Measurements from ENCODE around the gene CPXM2. TPM values are rescaled to one million over a fixed set of nuclear protein-coding genes. Genes with fewer than 3 reads are reported as not detected.

Gene CPXM2
- polyA plus RNA-seq, 1 donor (not counting 4 experiments of a cell fraction or from before 2014, with no cell fraction given): 0.03 TPM

- Histone ChIP-seq H3K9me3 (ENCODE audit: control insufficient read depth, low read depth, low read length) (no peaks in the 10 kb centered on the region), H3K4me2 (ENCODE audit: control insufficient read depth, extremely low read depth, insufficient read depth, low read depth, low read length) (no peak overlapping the region), H4K20me1 (ENCODE audit: control insufficient read depth, extremely low read depth, insufficient read depth, low read length) (no peaks in the 10 kb centered on the region), H3K4me3 (ENCODE audit: control insufficient read depth in 2 of 3, extremely low read depth in 1 of 3, insufficient read depth in 2 of 3, low read depth in 1 of 3, low read length in 3 of 3) (no peak overlapping the region), H3K4me1 (ENCODE audit: control insufficient read depth, extremely low read depth, insufficient read depth, low read length) (no peaks in the 10 kb centered on the region), H3K9me1 (ENCODE audit: control insufficient read depth, extremely low read depth, insufficient read depth, low read length) (no peaks in the 10 kb centered on the region), H3K27ac (ENCODE audit: control insufficient read depth, insufficient read depth, low read length) (no peak overlapping the region), H3K79me2 (ENCODE audit: control insufficient read depth, insufficient read depth, low read length) (no peaks in the 10 kb centered on the region), H3K9ac (ENCODE audit: control insufficient read depth, extremely low read depth, insufficient read depth, low read length) (no peak overlapping the region), H2AFZ (ENCODE audit: control insufficient read depth, low read length) (no peak overlapping the region), H3K27me3 (ENCODE audit: control insufficient read depth, extremely low read depth, insufficient read depth, low read length) (no peaks in the 10 kb centered on the region), H3K36me3 (ENCODE audit: control insufficient read depth in 2 of 2, extremely low read depth in 1 of 2, insufficient read depth in 2 of 2, low read length in 2 of 2) (no peaks in the 10 kb centered on the region)
- no peak for TF ChIP-seq CTCF (optimal IDR thresholded peaks at IDR 0.05 in 1 of 3, IDR thresholded peaks at IDR 0.05 in 1 of 3, conservative IDR thresholded peaks at IDR 0.05 in 1 of 3; ENCODE audit: extremely low read depth in 1 of 3, insufficient read depth in 2 of 3, low read length in 3 of 3)
- no peak for TF ChIP-seq EZH2 (IDR thresholded peaks at IDR 0.05; ENCODE audit: low read length)
- dilution Hi-C loops (cut with MboI; ENCODE audit: extremely low pct_ligation_motif_present, low sequenced_read_pairs): no loop called here
- no peak for DNase-seq (ENCODE audit: low read depth, low spot score)
- FAIRE-seq: no peak
Observed at GRCh38 chr10:123855008-123855684, 36.5 kb downstream of the CPXM2 start.

GRCh38 chr10:123854498-123854897, 37.1 kb downstream of the CPXM2 start:
- H2AFZ ChIP-seq (ENCODE audit: control insufficient read depth, low read length): no peak overlapping the region
- H3K9me1 ChIP-seq (ENCODE audit: control insufficient read depth, extremely low read depth, insufficient read depth, low read length): no peaks in the 10 kb centered on the region
- DNase-seq (ENCODE audit: low read depth, low spot score): no peak
- H3K36me3 ChIP-seq (ENCODE audit: control insufficient read depth in 2 of 2, extremely low read depth in 1 of 2, insufficient read depth in 2 of 2, low read length in 2 of 2): no peaks in the 10 kb centered on the region
- no peak for TF ChIP-seq EZH2 (IDR thresholded peaks at IDR 0.05; ENCODE audit: low read length)
- no peak for TF ChIP-seq CTCF (optimal IDR thresholded peaks at IDR 0.05 in 1 of 3, IDR thresholded peaks at IDR 0.05 in 1 of 3, conservative IDR thresholded peaks at IDR 0.05 in 1 of 3; ENCODE audit: extremely low read depth in 1 of 3, insufficient read depth in 2 of 3, low read length in 3 of 3)
- H3K4me3 ChIP-seq (ENCODE audit: control insufficient read depth in 2 of 3, extremely low read depth in 1 of 3, insufficient read depth in 2 of 3, low read depth in 1 of 3, low read length in 3 of 3): no peak overlapping the region
- dilution Hi-C loops (cut with MboI; ENCODE audit: extremely low pct_ligation_motif_present, low sequenced_read_pairs): no loop called here
- H3K79me2 ChIP-seq (ENCODE audit: control insufficient read depth, insufficient read depth, low read length): no peaks in the 10 kb centered on the region
- no peaks in the 10 kb centered on the region for H3K27me3 ChIP-seq (ENCODE audit: control insufficient read depth, extremely low read depth, insufficient read depth, low read length)
- H3K9ac ChIP-seq (ENCODE audit: control insufficient read depth, extremely low read depth, insufficient read depth, low read length): no peak overlapping the region
- no peaks in the 10 kb centered on the region for H4K20me1 ChIP-seq (ENCODE audit: control insufficient read depth, extremely low read depth, insufficient read depth, low read length)
- no peak overlapping the region for H3K4me2 ChIP-seq (ENCODE audit: control insufficient read depth, extremely low read depth, insufficient read depth, low read depth, low read length)
- H3K4me1 ChIP-seq (ENCODE audit: control insufficient read depth, extremely low read depth, insufficient read depth, low read length): no peaks in the 10 kb centered on the region
- FAIRE-seq: no peak
- no peak overlapping the region for H3K27ac ChIP-seq (ENCODE audit: control insufficient read depth, insufficient read depth, low read length)
- H3K9me3 ChIP-seq (ENCODE audit: control insufficient read depth, low read depth, low read length): no peaks in the 10 kb centered on the region
